Renal pelvis (tissue), 4 donors: ENCODE data around the gene VBP1. TPM values are rescaled to one million over a fixed set of nuclear protein-coding genes. Genes with fewer than 3 reads are reported as not detected.
"Not testable (repeated sequence)": the region's sequence is repeated elsewhere in the genome, so short reads cannot be mapped to it uniquely, and the experiment has no call there.

Source experiments
- DNase-seq: peaks from one replicate; pipeline ENCODE4 v3.0.0-alpha.2; 2013
- polyA plus RNA-seq, 3 donors: library from polyadenylated mRNA; unstranded; fragments of 120-200 nt; gene quantifications; one replicate each; pipeline ENCODE4 v1.2.1, GENCODE V29; 2013; ENCODE audit not compliant: insufficient read length in 3 of 3

VBP1 gene
- polyA plus RNA-seq, 3 donors, result 69.0 to 73.1 (median 69.4) TPM

DNA sequence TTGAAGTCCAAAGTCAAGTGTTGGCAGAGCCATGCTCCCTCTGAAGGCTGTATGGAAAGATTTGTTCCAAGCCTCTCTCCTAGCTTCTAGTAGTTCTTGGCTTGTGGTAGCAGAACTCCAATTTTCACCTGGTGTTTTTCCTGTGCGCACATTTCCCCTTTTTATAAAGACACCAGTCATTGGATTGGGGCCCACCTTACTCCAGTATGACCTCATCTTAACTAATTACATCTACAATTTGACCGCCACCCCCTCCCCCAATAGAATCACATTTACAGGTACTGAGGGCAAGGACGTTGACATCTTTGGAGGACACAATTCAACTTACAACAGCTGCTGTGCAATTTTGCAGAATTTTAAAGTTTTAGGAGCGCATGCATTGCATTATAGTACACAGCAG is 31.2 kb downstream of the VBP1 start:
- DNase-seq, result no peak

DNA sequence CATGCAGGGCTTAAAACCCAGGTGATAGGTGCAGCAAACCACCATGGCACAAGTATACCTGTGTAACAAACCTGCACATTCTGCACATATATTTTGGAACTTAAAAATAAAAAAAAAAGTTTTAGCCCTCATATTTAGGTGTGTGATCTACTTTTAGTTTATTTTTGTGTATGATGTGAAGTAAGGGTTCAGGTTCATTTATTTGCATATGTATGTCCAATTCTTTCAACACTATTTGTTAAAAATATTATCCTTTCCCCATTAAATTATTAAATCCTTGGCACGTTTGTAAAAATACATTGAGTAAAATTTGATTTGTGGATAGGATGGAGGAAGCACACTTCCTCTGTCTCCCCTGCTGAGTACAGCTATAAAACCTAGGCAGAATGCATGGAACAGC is 35.1 kb downstream of the VBP1 start:
- DNase-seq, result no peak

DNA sequence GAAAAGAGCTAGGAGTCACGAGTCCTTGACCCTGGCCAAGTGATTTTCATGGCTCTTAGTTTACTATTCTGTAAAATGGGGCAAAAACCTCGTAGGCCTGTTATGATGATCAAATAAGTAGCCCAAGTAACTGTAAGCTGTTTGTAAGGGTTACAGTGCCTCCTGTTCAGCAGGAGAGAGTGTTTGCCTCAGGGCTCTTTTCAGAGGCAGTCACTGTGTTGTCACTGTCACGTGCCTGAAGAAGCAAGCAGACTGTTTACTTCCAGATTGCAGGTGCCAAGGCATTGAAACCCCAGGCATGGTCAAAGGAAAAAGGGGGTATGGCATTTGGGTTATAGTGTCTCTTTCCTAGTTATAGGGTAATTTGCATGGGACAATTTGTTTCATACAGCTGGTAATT is 43.5 kb downstream of the VBP1 start:
- DNase-seq, result no peak

GRCh38 chrX:155262970-155263754 is 46.9 kb downstream of the VBP1 start:
- DNase-seq, result no peak

GRCh38 chrX:155263854-155264628 is 47.8 kb downstream of the VBP1 start, which contains the start of gene RAB39B:
Gene RAB39B (minus strand): TSS chrX:155264491. CDS start chrX:155264288, 203 bp downstream.
- DNase-seq, result peak; percentile 22

DNA sequence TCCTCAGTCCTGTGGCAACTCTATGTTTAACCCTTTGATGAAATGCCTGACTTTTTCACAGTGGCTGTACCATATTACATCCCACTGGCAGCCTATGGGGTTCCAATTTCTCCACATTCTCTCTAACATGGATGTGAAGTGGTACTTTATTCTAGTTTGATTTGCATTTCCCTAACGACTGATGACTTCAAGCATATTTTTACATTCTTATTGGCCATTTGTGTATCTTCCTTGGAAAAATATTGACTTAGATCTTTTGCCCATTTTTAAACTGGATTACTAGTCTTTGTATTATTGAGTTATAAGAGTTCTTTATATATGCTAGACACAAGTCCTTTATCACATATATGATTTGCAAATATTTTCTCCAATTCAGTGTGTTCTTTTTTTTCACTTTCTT is 50.2 kb downstream of the VBP1 start:
- DNase-seq, result no peak

DNA sequence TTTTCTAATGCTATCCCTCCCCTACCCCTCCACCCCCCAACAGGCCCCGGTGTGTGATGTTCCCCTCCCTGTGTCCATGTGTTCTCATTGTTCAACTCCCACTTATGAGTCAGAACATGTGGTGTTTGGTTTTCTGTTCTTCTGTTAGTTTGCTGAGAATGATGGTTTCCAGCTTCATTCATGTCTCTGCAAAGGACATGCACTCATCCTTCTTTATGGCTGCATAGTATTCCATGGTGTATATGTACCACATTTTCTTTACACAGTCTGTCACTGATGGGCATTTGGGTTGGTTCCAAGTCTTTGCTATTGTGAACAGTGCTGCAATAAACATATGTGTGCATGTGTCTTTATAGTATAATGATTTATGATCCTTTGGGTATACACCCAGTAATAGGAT is 51.7 kb downstream of the VBP1 start:
- not testable (repeated sequence) for DNase-seq

DNA sequence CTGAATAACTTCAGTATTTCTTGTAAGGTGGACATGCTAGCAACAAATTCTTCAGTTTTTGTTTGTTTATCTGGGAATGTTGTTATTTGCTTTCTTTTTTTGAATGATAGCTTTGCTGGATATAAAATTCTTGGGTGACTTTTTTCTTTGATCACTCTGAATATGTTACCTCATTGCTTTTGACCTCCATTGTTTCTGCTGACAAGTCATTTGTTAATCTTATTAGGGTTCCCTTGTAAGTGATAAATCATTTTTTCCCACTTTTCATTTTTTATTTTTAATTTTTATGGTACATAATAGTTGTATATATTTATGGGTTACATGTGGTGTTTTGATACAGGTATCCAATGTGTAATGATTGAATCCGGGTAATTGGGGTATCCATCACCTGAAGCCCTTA is 54.7 kb downstream of the VBP1 start:
- no peak for DNase-seq

- DNase-seq, result no peak
Measured at GRCh38 chrX:155279873-155280272, 63.6 kb downstream of the VBP1 start.

Other genes with a start within 250 kb of the VBP1 start
- 10 to 100 TPM; 12.0 to 14.2 (median 13.3) TPM for gene F8, start 193.7 kb upstream of the VBP1 start, polyA plus RNA-seq
- 100 to 1,000 TPM; 100 to 121 (median 110) TPM for gene FUNDC2, start 189.6 kb upstream of the VBP1 start, polyA plus RNA-seq
- gene CMC4, start 145.3 kb upstream of the VBP1 start, polyA plus RNA-seq, result 1 to 10 TPM; 7.1 to 9.7 (median 8.0) TPM
- 10 to 100 TPM; 17.9 to 21.2 (median 18.2) TPM for gene MTCP1, start 145.3 kb upstream of the VBP1 start, polyA plus RNA-seq
- 10 to 100 TPM; 23.8 to 29.5 (median 25.7) TPM for gene BRCC3, start 145.0 kb upstream of the VBP1 start, polyA plus RNA-seq
- gene RAB39B, start 48.0 kb downstream of the VBP1 start, polyA plus RNA-seq, result 1 to 10 TPM; 2.8 to 2.9 (median 2.8) TPM
- gene CLIC2, start 118.2 kb downstream of the VBP1 start, polyA plus RNA-seq, result 1 to 10 TPM; 3.1 to 4.6 (median 3.7) TPM
- not detected for gene F8A2, start 165.6 kb downstream of the VBP1 start, polyA plus RNA-seq
- gene F8A3, start 242.2 kb downstream of the VBP1 start, polyA plus RNA-seq, result 10 to 100 TPM in 1 of 3 donors, 1 to 10 TPM in 2; 7.6 to 13.4 (median 9.6) TPM